A673 (cell line): ENCODE measurements around the gene ARRB1. TPM values are rescaled to one million over a fixed set of nuclear protein-coding genes. Genes with fewer than 3 reads are reported as not detected.

Experiments used
- BruUV-seq: library from RNA; stranded (reverse); fragments of 400-500 nt; replicated peaks from 2 replicates; lab custom pipeline; 2021; lab: Mats Ljungman, UMichigan
- CTCF ChIA-PET: fragments of 300-600 bp; sonication (Branson Sonifier 250); formaldehyde crosslinking; loops from one replicate; lab custom pipeline; 2022; ENCODE audit warnings: antibody characterized with exemption; lab: Charles Lee
- POLR2A ChIA-PET: fragments of 300-600 bp; sonication (Branson Sonifier 250); formaldehyde crosslinking; loops from one replicate; lab custom pipeline; 2022; ENCODE audit warnings: antibody characterized with exemption; ENCODE audit not compliant: low non-redundant PET; lab: Charles Lee
- DNase-seq: peaks from one replicate; pipeline ENCODE4 v3.0.0-alpha.2; 2015; ENCODE audit warnings: low spot score
- H3K27ac ChIP-seq: fragments of 200-600 bp; sonication (generic); 2 replicates; pipeline ENCODE4 v1.5.1; 2016; ENCODE audit warnings: mixed run types, low read depth, mild to moderate bottlenecking, mixed read lengths, antibody characterized with exemption, low read length; ENCODE audit not compliant: poor library complexity, severe bottlenecking
- H3K27me3 ChIP-seq: fragments of 200-600 bp; sonication (generic); replicated peaks from 2 replicates; pipeline ENCODE4 v1.6.1; 2017; ENCODE audit warnings: mixed run types, low read depth, mild to moderate bottlenecking, mixed read lengths, antibody characterized with exemption, low read length; ENCODE audit not compliant: insufficient read depth, poor library complexity
- H3K36me3 ChIP-seq: fragments of 200-600 bp; sonication (generic); 2 replicates; pipeline ENCODE4 v1.6.1; 2016; ENCODE audit warnings: mixed run types, mild to moderate bottlenecking, mixed read lengths, antibody characterized with exemption, low read length; ENCODE audit not compliant: insufficient read depth, poor library complexity, severe bottlenecking
- H3K4me1 ChIP-seq: fragments of 200-600 bp; sonication (generic); 2 replicates; pipeline ENCODE4 v1.6.1; 2017; ENCODE audit warnings: mixed run types, mild to moderate bottlenecking, mixed read lengths, antibody characterized with exemption, low read length; ENCODE audit not compliant: insufficient read depth, poor library complexity, severe bottlenecking
- H3K4me3 ChIP-seq: fragments of 200-600 bp; sonication (generic); 2 replicates; pipeline ENCODE4 v1.5.1; 2016; ENCODE audit warnings: low read depth, mixed run types, mild to moderate bottlenecking, mixed read lengths, low read length; ENCODE audit not compliant: poor library complexity, severe bottlenecking
- H3K9me3 ChIP-seq: fragments of 200-600 bp; sonication (generic); 2 replicates; pipeline ENCODE4 v1.6.1; 2016; ENCODE audit warnings: mixed run types, low read depth, mild to moderate bottlenecking, mixed read lengths, antibody characterized with exemption, low read length; ENCODE audit not compliant: poor library complexity, severe bottlenecking
- EZH2 ChIP-seq: fragments of 200-600 bp; sonication (generic); IDR thresholded peaks from 2 replicates; pipeline ENCODE4 v1.6.1; 2017; ENCODE audit warnings: borderline replicate concordance, low read depth, mild to moderate bottlenecking, mixed read lengths, antibody characterized with exemption, low read length; ENCODE audit not compliant: poor library complexity, severe bottlenecking
- intact Hi-C: fragments of 100-400 bp; cut with micrococcal nuclease; formaldehyde crosslinking; loops from one replicate; pipeline ENCODE4 v1.10.0; 2022; ENCODE audit not compliant: unreplicated experiment
- total RNA-seq: library from RNA; stranded (reverse); gene quantifications from 2 replicates; pipeline ENCODE4 v1.2.3, GENCODE V29; 2021
- TF ChIP-seq, protein P1 (sequence below): fragments of 300-800, 200-600 bp; sonication (generic); conservative IDR thresholded peaks from 2 replicates; pipeline ENCODE4 v1.5.1; 2017; ENCODE audit warnings: low read depth, mild to moderate bottlenecking, antibody characterized with exemption, low read length, moderate library complexity, mixed read lengths

Gene ARRB1
- total RNA-seq, 1 experiment from 2014 or later, result 37.8 TPM

DNA sequence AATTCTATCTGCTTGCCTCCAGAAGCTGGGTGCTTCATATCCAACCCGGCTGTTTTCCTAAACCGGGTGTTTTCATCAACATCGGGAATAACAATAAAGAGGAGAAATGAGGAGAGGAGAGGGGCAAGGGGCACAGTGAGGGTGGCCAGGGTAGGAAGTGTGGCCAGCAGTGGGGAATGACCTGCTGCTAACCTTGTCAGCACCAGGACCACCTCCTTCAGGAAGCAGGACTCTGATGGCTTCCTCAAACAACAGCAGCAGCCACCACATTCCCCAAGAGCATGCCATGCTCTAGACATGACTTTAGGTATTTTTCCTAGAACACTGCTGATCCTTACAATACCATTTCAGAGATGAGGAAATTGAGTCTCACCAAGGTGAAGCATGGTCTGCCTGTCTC is 58.5 kb downstream of the ARRB1 start:
- Histone ChIP-seq H3K36me3 (no peaks in the 10 kb centered on the region), H3K4me3 (no peak overlapping the region), H3K9me3 (no peaks in the 10 kb centered on the region), H3K4me1 (no peaks in the 10 kb centered on the region), H3K27me3 (no peaks in the 10 kb centered on the region), H3K27ac (no peak overlapping the region)
- ChIA-PET CTCF (no interaction called here), POLR2A (interaction anchor here (0.6 kb wide), 1 partner anchor 782 kb away, joined by 3 read pairs; no protein-coding TSS in a partner anchor)
- TF ChIP-seq, protein P1, sequence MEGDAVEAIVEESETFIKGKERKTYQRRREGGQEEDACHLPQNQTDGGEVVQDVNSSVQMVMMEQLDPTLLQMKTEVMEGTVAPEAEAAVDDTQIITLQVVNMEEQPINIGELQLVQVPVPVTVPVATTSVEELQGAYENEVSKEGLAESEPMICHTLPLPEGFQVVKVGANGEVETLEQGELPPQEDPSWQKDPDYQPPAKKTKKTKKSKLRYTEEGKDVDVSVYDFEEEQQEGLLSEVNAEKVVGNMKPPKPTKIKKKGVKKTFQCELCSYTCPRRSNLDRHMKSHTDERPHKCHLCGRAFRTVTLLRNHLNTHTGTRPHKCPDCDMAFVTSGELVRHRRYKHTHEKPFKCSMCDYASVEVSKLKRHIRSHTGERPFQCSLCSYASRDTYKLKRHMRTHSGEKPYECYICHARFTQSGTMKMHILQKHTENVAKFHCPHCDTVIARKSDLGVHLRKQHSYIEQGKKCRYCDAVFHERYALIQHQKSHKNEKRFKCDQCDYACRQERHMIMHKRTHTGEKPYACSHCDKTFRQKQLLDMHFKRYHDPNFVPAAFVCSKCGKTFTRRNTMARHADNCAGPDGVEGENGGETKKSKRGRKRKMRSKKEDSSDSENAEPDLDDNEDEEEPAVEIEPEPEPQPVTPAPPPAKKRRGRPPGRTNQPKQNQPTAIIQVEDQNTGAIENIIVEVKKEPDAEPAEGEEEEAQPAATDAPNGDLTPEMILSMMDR, result no peak
- no peak for TF ChIP-seq EZH2
- intact Hi-C loops, result no loop called here
- DNase-seq, result no peak
- BruUV-seq, result no TSS peak

GRCh38 chr11:75291741-75292140 is 59.7 kb downstream of the ARRB1 start:
- no peak overlapping the region for H3K4me3 ChIP-seq
- no peaks in the 10 kb centered on the region for H3K9me3 ChIP-seq
- ChIA-PET CTCF (no interaction called here), POLR2A (no interaction called here)
- TF ChIP-seq, protein P1, result no peak
- TF ChIP-seq EZH2, result no peak
- no peak overlapping the region for H3K27ac ChIP-seq
- intact Hi-C loops, result no loop called here
- BruUV-seq, result no TSS peak
- H3K4me1 ChIP-seq, result no peaks in the 10 kb centered on the region
- no peak for DNase-seq
- no peaks in the 10 kb centered on the region for H3K36me3 ChIP-seq
- H3K27me3 ChIP-seq, result no peaks in the 10 kb centered on the region

- BruUV-seq, result no TSS peak
- Histone ChIP-seq H3K4me1 (no peaks in the 10 kb centered on the region), H3K9me3 (no peaks in the 10 kb centered on the region), H3K27me3 (no peaks in the 10 kb centered on the region), H3K36me3 (no peaks in the 10 kb centered on the region), H3K4me3 (no peak overlapping the region), H3K27ac (no peak overlapping the region)
- ChIA-PET POLR2A (no interaction called here), CTCF (no interaction called here)
- intact Hi-C loops, result no loop called here
- DNase-seq, result no peak
- TF ChIP-seq, protein P1, result no peak
- TF ChIP-seq EZH2, result no peak
Observed at GRCh38 chr11:75289919-75290318, 61.5 kb downstream of the ARRB1 start.
